Activated CD8-positive, alpha-beta T cell treated with anti-CD3 and anti-CD28 coated beads for 36 hours (primary cell): Measurements from ENCODE around the gene PLAAT4. TPM values are rescaled to one million over a fixed set of nuclear protein-coding genes. Genes with fewer than 3 reads are reported as not detected.

Source experiments
- ATAC-seq: fragments of 200-7000 bp; cut with Tn5 transposase; one replicate; pipeline ENCODE4 v1.10.0; 2021; ENCODE audit warnings: mild to moderate bottlenecking, moderate library complexity
- CTCF ChIA-PET: fragments of 350-600 bp; sonication (Branson Sonifier 250); formaldehyde crosslinking; loops from one replicate; lab custom pipeline; 2021; ENCODE audit warnings: antibody characterized with exemption; lab: Charles Lee
- POLR2A ChIA-PET: fragments of 350-600 bp; sonication (Branson Sonifier 250); formaldehyde crosslinking; loops from one replicate; lab custom pipeline; 2021; ENCODE audit warnings: antibody characterized with exemption; lab: Charles Lee
- DNase-seq: peaks from one replicate; pipeline ENCODE4 v3.0.0-alpha.2; 2020
- H3K27ac Mint-ChIP-seq: one replicate; pipeline ENCODE4 v1.8.0; 2021; ENCODE audit warnings: mild to moderate bottlenecking, mixed read lengths
- H3K27me3 Mint-ChIP-seq: one replicate; pipeline ENCODE4 v1.8.0; 2021; ENCODE audit warnings: mixed read lengths
- H3K36me3 Mint-ChIP-seq: one replicate; pipeline ENCODE4 v1.8.0; 2021; ENCODE audit warnings: low read depth, mixed read lengths
- H3K4me1 Mint-ChIP-seq: one replicate; pipeline ENCODE4 v1.8.0; 2021; ENCODE audit warnings: low read depth, mixed read lengths
- H3K4me3 Mint-ChIP-seq: one replicate; pipeline ENCODE4 v1.8.0; 2021; ENCODE audit warnings: mild to moderate bottlenecking, moderate library complexity, mixed read lengths
- H3K9me3 Mint-ChIP-seq: one replicate; pipeline ENCODE4 v1.8.0; 2021; ENCODE audit warnings: mixed read lengths
- CTCF ChIP-seq: fragments of 200-600 bp; IDR thresholded peaks from one replicate; pipeline ENCODE4 v1.8.0; 2022; ENCODE audit warnings: antibody characterized with exemption, mild to moderate bottlenecking
- intact Hi-C: fragments of 100-400 bp; cut with micrococcal nuclease; formaldehyde crosslinking; loops from one replicate; pipeline ENCODE4 v1.10.0; 2022
- total RNA-seq, 2 experiments: library from RNA; stranded (reverse); gene quantifications; one replicate each; pipeline ENCODE4 v1.2.3, GENCODE V29; 2021

The PLAAT4 gene
- total RNA-seq, 2 experiments from 2014 or later: 24.1 to 26.2 TPM

- no peak for TF ChIP-seq CTCF
- Mint-ChIP-seq H3K36me3 (no peaks in the 10 kb centered on the region), H3K27ac (no peak overlapping the region), H3K4me1 (peaks cover 9% of the 10 kb centered on the region), H3K4me3 (peak overlapping the region; percentile 74), H3K27me3 (peaks cover 22% of the 10 kb centered on the region), H3K9me3 (peaks cover 2% of the 10 kb centered on the region)
- DNase-seq (no peak), ATAC-seq (no peak)
- ChIA-PET POLR2A (no interaction called here), CTCF (interaction anchor here (0.9 to 5.3 kb wide), 5 partner anchors 12 to 247 kb away, joined by 3 to 47 read pairs (median 4); no protein-coding TSS in a partner anchor)
- intact Hi-C loops: no loop called here
Observed at GRCh38 chr11:63491240-63491587, 45.4 kb upstream of the PLAAT4 start.

DNA sequence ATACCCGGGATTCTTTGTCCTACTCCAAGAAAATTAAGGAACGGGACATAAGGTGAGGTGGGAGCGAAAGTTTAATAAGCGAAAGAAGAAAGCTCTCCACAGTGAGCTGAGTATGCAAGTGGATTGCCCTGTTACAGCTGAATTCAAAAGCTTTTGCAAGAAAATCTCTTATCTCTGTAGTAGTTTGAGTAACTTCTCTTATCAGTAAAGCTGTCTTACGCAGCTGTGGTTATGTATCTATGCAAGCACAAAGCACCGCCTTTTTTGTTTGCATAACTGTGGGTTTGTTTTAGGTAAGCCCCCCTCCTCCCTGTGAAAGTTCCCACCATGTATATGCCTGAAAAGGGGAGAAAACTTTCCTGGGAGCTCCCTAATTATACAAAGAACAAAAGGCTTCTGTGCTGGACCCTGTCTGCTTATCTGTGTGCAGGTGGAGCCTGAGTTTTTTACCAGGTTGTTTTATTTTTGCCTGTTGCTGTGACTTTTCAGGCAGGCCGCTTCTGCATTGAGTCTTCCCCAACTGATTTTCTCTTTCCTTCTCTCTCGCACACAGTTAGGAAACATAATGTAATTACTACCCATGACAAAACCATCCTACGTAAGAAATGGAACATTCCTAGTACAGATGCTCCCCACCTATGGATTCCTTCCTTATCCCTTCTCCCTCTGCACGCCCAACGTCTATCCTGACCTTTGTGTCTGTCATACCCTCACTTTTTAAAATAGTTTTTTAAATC, 44.8 kb upstream of the PLAAT4 start:
- ATAC-seq: no peak
- DNase-seq: no peak
- Mint-ChIP-seq H3K4me1 (peaks cover 9% of the 10 kb centered on the region), H3K36me3 (no peaks in the 10 kb centered on the region), H3K27ac (no peak overlapping the region), H3K9me3 (no peaks in the 10 kb centered on the region), H3K27me3 (peaks cover 23% of the 10 kb centered on the region), H3K4me3 (peak overlapping the region; percentile 74)
- POLR2A ChIA-PET: interaction anchor here (0.6 kb wide), 1 partner anchor 193 kb away, joined by 3 read pairs; no protein-coding TSS in a partner anchor
- no peak for TF ChIP-seq CTCF
- CTCF ChIA-PET: interaction anchor here (0.9 to 5.3 kb wide), 5 partner anchors 12 to 246 kb away, joined by 3 to 47 read pairs (median 4); no protein-coding TSS in a partner anchor
- intact Hi-C loops: no loop called here

DNA sequence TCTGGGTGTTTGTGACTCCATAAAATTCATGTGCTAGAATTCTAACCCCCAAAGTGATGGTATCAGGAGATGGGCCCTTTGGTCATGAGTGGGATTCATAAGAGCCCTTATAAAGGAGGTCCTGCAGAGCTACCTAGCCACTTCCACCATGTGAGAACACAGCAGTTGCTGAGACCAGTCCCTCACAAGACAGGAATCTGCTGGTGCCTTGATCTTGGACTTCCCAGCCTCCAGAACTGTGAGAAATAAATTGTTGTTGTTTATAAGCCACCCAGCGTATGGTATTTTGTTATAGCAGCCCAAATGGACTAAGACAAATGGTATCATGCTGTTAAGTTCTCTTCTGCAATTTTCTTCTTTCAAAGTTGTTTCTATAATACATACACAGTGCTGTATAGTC, 44.2 kb upstream of the PLAAT4 start:
- intact Hi-C loops: no loop called here
- no peak overlapping the region for H3K4me3 Mint-ChIP-seq
- H3K27ac Mint-ChIP-seq: no peak overlapping the region
- H3K27me3 Mint-ChIP-seq: peaks cover 23% of the 10 kb centered on the region
- ChIA-PET CTCF (interaction anchor here (5.3 kb wide), 1 partner anchor 13 kb away, joined by 47 read pairs; no protein-coding TSS in a partner anchor), POLR2A (no interaction called here)
- peaks cover 9% of the 10 kb centered on the region for H3K4me1 Mint-ChIP-seq
- no peaks in the 10 kb centered on the region for H3K36me3 Mint-ChIP-seq
- H3K9me3 Mint-ChIP-seq: no peaks in the 10 kb centered on the region
- no peak for TF ChIP-seq CTCF
- DNase-seq (no peak), ATAC-seq (no peak)

DNA sequence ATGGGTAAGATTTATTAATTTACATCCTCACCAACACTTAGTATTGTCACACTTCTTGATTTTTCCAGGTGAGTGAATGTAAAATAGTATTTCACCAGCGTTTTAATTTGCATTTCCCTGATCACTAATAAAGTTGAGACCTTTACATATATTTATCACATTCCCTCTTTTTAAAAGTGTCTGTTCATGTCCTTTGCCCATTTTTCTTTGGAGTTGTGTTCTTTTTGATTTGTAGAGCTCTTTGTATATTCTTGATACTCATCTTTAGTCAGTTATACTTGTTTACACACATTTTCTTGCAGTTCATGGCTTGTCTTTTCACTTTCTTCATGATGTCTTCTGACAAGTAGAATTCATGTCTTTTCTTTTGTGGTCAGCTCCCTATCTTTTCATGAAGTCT, 43.5 kb upstream of the PLAAT4 start:
- Mint-ChIP-seq H3K27me3 (peaks cover 23% of the 10 kb centered on the region), H3K36me3 (no peaks in the 10 kb centered on the region), H3K9me3 (no peaks in the 10 kb centered on the region), H3K4me1 (peaks cover 9% of the 10 kb centered on the region), H3K4me3 (no peak overlapping the region), H3K27ac (no peak overlapping the region)
- TF ChIP-seq CTCF: no peak
- intact Hi-C loops: no loop called here
- DNase-seq (no peak), ATAC-seq (no peak)
- ChIA-PET POLR2A (no interaction called here), CTCF (interaction anchor here (5.3 kb wide), 1 partner anchor 14 kb away, joined by 47 read pairs; no protein-coding TSS in a partner anchor)

- POLR2A ChIA-PET: no interaction called here
- ATAC-seq (no peak), DNase-seq (no peak)
- H3K4me3 Mint-ChIP-seq: no peak overlapping the region
- CTCF ChIA-PET: interaction anchor here (1.4 kb wide), 1 partner anchor 16 kb away, joined by 4 read pairs; no protein-coding TSS in a partner anchor
- H3K27me3 Mint-ChIP-seq: peaks cover 24% of the 10 kb centered on the region
- H3K4me1 Mint-ChIP-seq: peaks cover 9% of the 10 kb centered on the region
- peaks cover 10% of the 10 kb centered on the region for H3K9me3 Mint-ChIP-seq
- H3K36me3 Mint-ChIP-seq: no peaks in the 10 kb centered on the region
- TF ChIP-seq CTCF: no peak
- intact Hi-C loops: no loop called here
- no peak overlapping the region for H3K27ac Mint-ChIP-seq
Observed at GRCh38 chr11:63494975-63495374, 41.6 kb upstream of the PLAAT4 start.
